ENCODE results near the gene WBP1. TPM values are rescaled to one million over a fixed set of nuclear protein-coding genes. Genes with fewer than 3 reads are reported as not detected.

Gene WBP1
- total RNA-seq, 1 experiment from 2014 or later, result 66.0 TPM

DNA sequence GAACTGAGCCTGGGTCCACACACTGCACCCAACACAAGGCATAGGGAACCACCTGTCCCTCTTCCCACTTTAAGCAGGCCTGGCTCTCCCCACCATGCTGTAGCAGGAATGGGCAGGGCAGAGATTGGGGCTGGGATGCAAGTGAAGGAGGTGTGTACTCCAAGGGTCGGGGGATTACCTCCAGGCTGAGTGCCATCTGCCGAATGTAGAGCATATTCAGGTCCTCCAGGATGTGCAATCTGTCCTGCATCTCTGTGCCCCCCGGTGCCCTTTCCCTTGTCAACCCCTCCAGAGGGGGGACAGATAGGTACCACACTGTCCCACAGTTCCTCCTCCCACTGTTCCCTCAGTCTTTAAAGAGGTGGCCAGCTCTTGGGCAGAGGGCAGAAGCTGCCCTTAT lies 18.9 kb upstream of the WBP1 start (continued):
- TF ChIP-seq, protein P1, sequence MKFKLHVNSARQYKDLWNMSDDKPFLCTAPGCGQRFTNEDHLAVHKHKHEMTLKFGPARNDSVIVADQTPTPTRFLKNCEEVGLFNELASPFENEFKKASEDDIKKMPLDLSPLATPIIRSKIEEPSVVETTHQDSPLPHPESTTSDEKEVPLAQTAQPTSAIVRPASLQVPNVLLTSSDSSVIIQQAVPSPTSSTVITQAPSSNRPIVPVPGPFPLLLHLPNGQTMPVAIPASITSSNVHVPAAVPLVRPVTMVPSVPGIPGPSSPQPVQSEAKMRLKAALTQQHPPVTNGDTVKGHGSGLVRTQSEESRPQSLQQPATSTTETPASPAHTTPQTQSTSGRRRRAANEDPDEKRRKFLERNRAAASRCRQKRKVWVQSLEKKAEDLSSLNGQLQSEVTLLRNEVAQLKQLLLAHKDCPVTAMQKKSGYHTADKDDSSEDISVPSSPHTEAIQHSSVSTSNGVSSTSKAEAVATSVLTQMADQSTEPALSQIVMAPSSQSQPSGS (CRISPR knock-in tag; IDR thresholded peaks at IDR 0.05; ENCODE audit: borderline replicate concordance, low read depth), result no peak
- TF ChIP-seq JUN (CRISPR knock-in tag; IDR thresholded peaks at IDR 0.05), result no peak

- H3K4me3 Mint-ChIP-seq, result peak overlapping the region; percentile 99
- DNase-seq (ENCODE audit: low spot score), result no peak
- H3K36me3 Mint-ChIP-seq, result peaks cover 8% of the 10 kb centered on the region; the same call in 1 of the 2 replicates
- POLR2A ChIA-PET, result interaction anchor here (0.5 to 2.5 kb wide), 13 partner anchors 8 to 1125 kb away, joined by 3 to 29 read pairs (median 3); partner anchors contain the start of genes C2orf81, INO80B, WBP1 and WDR54
- H3K4me1 Mint-ChIP-seq, result peaks cover 41% of the 10 kb centered on the region
- TF ChIP-seq TEAD1 (CRISPR knock-in tag; IDR thresholded peaks at IDR 0.05), result no peak
- TF ChIP-seq ATF3 (CRISPR knock-in tag; conservative IDR thresholded peaks at IDR 0.05), result 0 out of 2 replicates have a peak, but pooled peaks have one; percentile 26
- H3K27ac Mint-ChIP-seq, result peak overlapping the region; percentile 42; the same call in 1 of the 2 replicates
- ATAC-seq, result no peak
- CTCF ChIA-PET, result interaction anchor here (0.6 to 2.3 kb wide), 13 partner anchors 10 to 190 kb away, joined by 3 to 19 read pairs (median 6); partner anchors contain the start of genes C2orf81, MOGS, WBP1 and WDR54
- H3K9me3 Mint-ChIP-seq, result no peaks in the 10 kb centered on the region
- peaks cover 8% of the 10 kb centered on the region for H3K27me3 Mint-ChIP-seq (ENCODE audit: low read depth)
These were observed 18.3 kb upstream of the WBP1 start for GRCh38 chr2:74439803-74440377.

- peaks cover 41% of the 10 kb centered on the region for H3K4me1 Mint-ChIP-seq
- peaks cover 12% of the 10 kb centered on the region for H3K27me3 Mint-ChIP-seq (ENCODE audit: low read depth)
- peak overlapping the region; percentile 100 for H3K27ac Mint-ChIP-seq
- peaks cover 4% of the 10 kb centered on the region; the same call in 1 of the 2 replicates for H3K36me3 Mint-ChIP-seq
- peak; percentile 83 for DNase-seq (ENCODE audit: low spot score)
- ATAC-seq, result peak; percentile 76
- peak overlapping the region; percentile 99 for H3K4me3 Mint-ChIP-seq
- H3K9me3 Mint-ChIP-seq, result no peaks in the 10 kb centered on the region
- ChIA-PET POLR2A (interaction anchor here (0.5 to 2.5 kb wide), 13 partner anchors 8 to 1124 kb away, joined by 3 to 29 read pairs (median 3); partner anchors contain the start of genes C2orf81, INO80B, WBP1 and WDR54), CTCF (interaction anchor here (0.6 to 2.3 kb wide), 14 partner anchors 9 to 191 kb away, joined by 3 to 19 read pairs (median 6); partner anchors contain the start of genes C2orf81, MOGS, WBP1 and WDR54)
- TF ChIP-seq, protein P2, sequence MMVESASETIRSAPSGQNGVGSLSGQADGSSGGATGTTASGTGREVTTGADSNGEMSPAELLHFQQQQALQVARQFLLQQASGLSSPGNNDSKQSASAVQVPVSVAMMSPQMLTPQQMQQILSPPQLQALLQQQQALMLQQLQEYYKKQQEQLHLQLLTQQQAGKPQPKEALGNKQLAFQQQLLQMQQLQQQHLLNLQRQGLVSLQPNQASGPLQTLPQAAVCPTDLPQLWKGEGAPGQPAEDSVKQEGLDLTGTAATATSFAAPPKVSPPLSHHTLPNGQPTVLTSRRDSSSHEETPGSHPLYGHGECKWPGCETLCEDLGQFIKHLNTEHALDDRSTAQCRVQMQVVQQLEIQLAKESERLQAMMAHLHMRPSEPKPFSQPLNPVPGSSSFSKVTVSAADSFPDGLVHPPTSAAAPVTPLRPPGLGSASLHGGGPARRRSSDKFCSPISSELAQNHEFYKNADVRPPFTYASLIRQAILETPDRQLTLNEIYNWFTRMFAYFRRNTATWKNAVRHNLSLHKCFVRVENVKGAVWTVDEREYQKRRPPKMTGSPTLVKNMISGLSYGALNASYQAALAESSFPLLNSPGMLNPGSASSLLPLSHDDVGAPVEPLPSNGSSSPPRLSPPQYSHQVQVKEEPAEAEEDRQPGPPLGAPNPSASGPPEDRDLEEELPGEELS (CRISPR knock-in tag; IDR thresholded peaks at IDR 0.05), result peak; percentile 39; the same call in 1 of the 2 replicates
- 0 out of 2 replicates have a peak, but pooled peaks have one; percentile 70 for TF ChIP-seq ELF4 (CRISPR knock-in tag; IDR thresholded peaks at IDR 0.05; ENCODE audit: low read depth)
- TF ChIP-seq SMAD3 (CRISPR knock-in tag; IDR thresholded peaks at IDR 0.05; ENCODE audit: borderline replicate concordance), result no peak
- no peak for TF ChIP-seq ATF1 (CRISPR knock-in tag; IDR thresholded peaks at IDR 0.05)
- peak; percentile 7; the same call in 1 of the 2 replicates for TF ChIP-seq FOXK1 (CRISPR knock-in tag; IDR thresholded peaks at IDR 0.05)
- no peak for TF ChIP-seq USF1 (CRISPR knock-in tag; IDR thresholded peaks at IDR 0.05)
- peak; percentile 57; the same call in 1 of the 2 replicates for TF ChIP-seq ETV6 (CRISPR knock-in tag; IDR thresholded peaks at IDR 0.05)
- TF ChIP-seq CREB1 (CRISPR knock-in tag; IDR thresholded peaks at IDR 0.05), result 0 out of 2 replicates have a peak, but pooled peaks have one; percentile 33
- TF ChIP-seq HMGXB4 (CRISPR knock-in tag; IDR thresholded peaks at IDR 0.05), result peak; percentile 31
- TF ChIP-seq, protein P3, sequence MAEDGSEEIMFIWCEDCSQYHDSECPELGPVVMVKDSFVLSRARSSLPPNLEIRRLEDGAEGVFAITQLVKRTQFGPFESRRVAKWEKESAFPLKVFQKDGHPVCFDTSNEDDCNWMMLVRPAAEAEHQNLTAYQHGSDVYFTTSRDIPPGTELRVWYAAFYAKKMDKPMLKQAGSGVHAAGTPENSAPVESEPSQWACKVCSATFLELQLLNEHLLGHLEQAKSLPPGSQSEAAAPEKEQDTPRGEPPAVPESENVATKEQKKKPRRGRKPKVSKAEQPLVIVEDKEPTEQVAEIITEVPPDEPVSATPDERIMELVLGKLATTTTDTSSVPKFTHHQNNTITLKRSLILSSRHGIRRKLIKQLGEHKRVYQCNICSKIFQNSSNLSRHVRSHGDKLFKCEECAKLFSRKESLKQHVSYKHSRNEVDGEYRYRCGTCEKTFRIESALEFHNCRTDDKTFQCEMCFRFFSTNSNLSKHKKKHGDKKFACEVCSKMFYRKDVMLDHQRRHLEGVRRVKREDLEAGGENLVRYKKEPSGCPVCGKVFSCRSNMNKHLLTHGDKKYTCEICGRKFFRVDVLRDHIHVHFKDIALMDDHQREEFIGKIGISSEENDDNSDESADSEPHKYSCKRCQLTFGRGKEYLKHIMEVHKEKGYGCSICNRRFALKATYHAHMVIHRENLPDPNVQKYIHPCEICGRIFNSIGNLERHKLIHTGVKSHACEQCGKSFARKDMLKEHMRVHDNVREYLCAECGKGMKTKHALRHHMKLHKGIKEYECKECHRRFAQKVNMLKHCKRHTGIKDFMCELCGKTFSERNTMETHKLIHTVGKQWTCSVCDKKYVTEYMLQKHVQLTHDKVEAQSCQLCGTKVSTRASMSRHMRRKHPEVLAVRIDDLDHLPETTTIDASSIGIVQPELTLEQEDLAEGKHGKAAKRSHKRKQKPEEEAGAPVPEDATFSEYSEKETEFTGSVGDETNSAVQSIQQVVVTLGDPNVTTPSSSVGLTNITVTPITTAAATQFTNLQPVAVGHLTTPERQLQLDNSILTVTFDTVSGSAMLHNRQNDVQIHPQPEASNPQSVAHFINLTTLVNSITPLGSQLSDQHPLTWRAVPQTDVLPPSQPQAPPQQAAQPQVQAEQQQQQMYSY (CRISPR knock-in tag; IDR thresholded peaks at IDR 0.05), result peak; percentile 93
- no peak for TF ChIP-seq E2F4 (CRISPR knock-in tag; IDR thresholded peaks at IDR 0.05; ENCODE audit: borderline replicate concordance, low read depth)
- peak; percentile 73 for TF ChIP-seq SP1 (CRISPR knock-in tag; conservative IDR thresholded peaks at IDR 0.05)
- TF ChIP-seq ESRRA (CRISPR knock-in tag; IDR thresholded peaks at IDR 0.05; ENCODE audit: borderline replicate concordance), result peak; percentile 96; the same call in 1 of the 2 replicates
- 0 out of 2 replicates have a peak, but pooled peaks have one; percentile 35 for TF ChIP-seq KAT7 (CRISPR knock-in tag; IDR thresholded peaks at IDR 0.05; ENCODE audit: borderline replicate concordance)
These were observed 17.7 kb upstream of the WBP1 start for GRCh38 chr2:74440378-74441169.
